Measurements from ENCODE around the gene VSIG2. TPM values are rescaled to one million over a fixed set of nuclear protein-coding genes. Genes with fewer than 3 reads are reported as not detected.

The VSIG2 gene
- total and polyA plus RNA-seq, 2 donors (not counting 1 experiment from before 2014, with no cell fraction given) = not detected

DNA sequence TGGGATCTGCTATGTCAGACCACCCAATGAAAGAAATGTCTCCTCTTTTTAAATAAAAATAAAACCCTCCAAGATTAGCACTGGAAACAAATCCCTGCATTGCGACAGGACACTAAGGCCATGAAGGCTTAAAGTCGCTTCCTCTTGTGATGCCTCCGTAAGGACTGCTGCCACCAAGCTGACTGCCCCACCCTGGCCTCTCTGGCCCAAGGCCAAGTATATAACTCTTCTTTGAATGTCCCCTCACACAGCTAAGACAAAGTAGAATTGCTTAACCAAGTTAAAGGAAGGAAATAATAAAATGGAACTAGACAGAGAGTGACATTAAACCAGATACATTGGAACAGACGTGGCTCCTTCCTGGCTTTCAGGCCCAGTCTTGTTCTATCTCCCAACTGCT, 19.8 kb downstream of the VSIG2 start:
- Histone ChIP-seq H3K4me2 (ENCODE audit: extremely low read depth, insufficient read depth, low read length) (no peak overlapping the region), H3K4me3 (replicated peaks in 1 of 4; ENCODE audit: control extremely low read depth in 1 of 4, insufficient read depth in 1 of 4, low read depth in 3 of 4, low read length in 4 of 4) (no peak overlapping the region), H3K27ac (ENCODE audit: insufficient read depth, low read length) (no peak overlapping the region), H3K9me3 (ENCODE audit: control insufficient read depth, insufficient read depth, low read depth, low read length) (no peaks in the 10 kb centered on the region), H4K20me1 (ENCODE audit: control insufficient read depth, extremely low read depth, insufficient read depth, low read length) (no peaks in the 10 kb centered on the region), H3K79me2 (ENCODE audit: control insufficient read depth, insufficient read depth, low read length) (no peaks in the 10 kb centered on the region), H3K27me3 (ENCODE audit: control insufficient read depth, insufficient read depth, low read length) (peaks cover 4% of the 10 kb centered on the region), H3K36me3 (ENCODE audit: control insufficient read depth, insufficient read depth, low read length) (no peaks in the 10 kb centered on the region), H3K9ac (ENCODE audit: insufficient read depth, low read length) (no peak overlapping the region), H2AFZ (ENCODE audit: low read length) (no peak overlapping the region), H3K4me1 (ENCODE audit: control insufficient read depth, extremely low read depth, insufficient read depth, low read length) (no peaks in the 10 kb centered on the region)
- no peak for TF ChIP-seq EZH2 (IDR thresholded peaks at IDR 0.05; ENCODE audit: low read length, missing control alignments)
- TF ChIP-seq CTCF (conservative IDR thresholded peaks at IDR 0.05 in 1 of 2, IDR thresholded peaks at IDR 0.05 in 1 of 2; ENCODE audit: low read depth in 1 of 2, low read length in 2 of 2) = no peak
- no peak for DNase-seq (ENCODE audit: low read depth in 2 of 2)

- no peaks in the 10 kb centered on the region for H3K79me2 ChIP-seq (ENCODE audit: control insufficient read depth, insufficient read depth, low read length)
- no peaks in the 10 kb centered on the region for H3K9me3 ChIP-seq (ENCODE audit: control insufficient read depth, insufficient read depth, low read depth, low read length)
- no peak overlapping the region for H3K4me3 ChIP-seq (replicated peaks in 1 of 4; ENCODE audit: control extremely low read depth in 1 of 4, insufficient read depth in 1 of 4, low read depth in 3 of 4, low read length in 4 of 4)
- no peak overlapping the region for H3K4me2 ChIP-seq (ENCODE audit: extremely low read depth, insufficient read depth, low read length)
- TF ChIP-seq CTCF (conservative IDR thresholded peaks at IDR 0.05 in 1 of 2, IDR thresholded peaks at IDR 0.05 in 1 of 2; ENCODE audit: low read depth in 1 of 2, low read length in 2 of 2) (no peak), EZH2 (IDR thresholded peaks at IDR 0.05; ENCODE audit: low read length, missing control alignments) (no peak)
- H3K27ac ChIP-seq (ENCODE audit: insufficient read depth, low read length) = no peak overlapping the region
- DNase-seq (ENCODE audit: low read depth in 2 of 2) = no peak
- no peaks in the 10 kb centered on the region for H3K36me3 ChIP-seq (ENCODE audit: control insufficient read depth, insufficient read depth, low read length)
- H2AFZ ChIP-seq (ENCODE audit: low read length) = no peak overlapping the region
- peaks cover 5% of the 10 kb centered on the region for H3K27me3 ChIP-seq (ENCODE audit: control insufficient read depth, insufficient read depth, low read length)
- H3K9ac ChIP-seq (ENCODE audit: insufficient read depth, low read length) = no peak overlapping the region
- peaks cover 3% of the 10 kb centered on the region for H3K4me1 ChIP-seq (ENCODE audit: control insufficient read depth, extremely low read depth, insufficient read depth, low read length)
- H4K20me1 ChIP-seq (ENCODE audit: control insufficient read depth, extremely low read depth, insufficient read depth, low read length) = no peaks in the 10 kb centered on the region
These were observed 22.5 kb downstream of the VSIG2 start for GRCh38 chr11:124729571-124729970.

DNA sequence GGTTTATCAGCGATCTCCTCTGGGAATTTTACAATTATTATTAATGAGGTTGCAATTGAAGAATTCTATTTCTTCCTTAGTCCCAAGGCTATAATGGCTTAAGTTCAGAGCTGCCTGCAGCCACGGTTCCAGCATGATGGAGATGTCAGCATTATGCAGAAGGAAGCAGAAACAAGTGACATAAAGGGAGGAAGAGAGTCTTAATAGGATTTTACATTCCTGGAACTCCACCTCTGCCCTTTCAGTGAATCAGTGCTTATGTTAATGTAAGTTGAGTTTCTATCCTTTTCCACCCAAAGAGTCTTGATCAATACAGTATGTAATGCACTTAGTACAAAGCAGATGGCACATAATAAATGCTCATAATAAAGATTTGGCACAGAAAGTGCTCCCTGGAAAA, 23.9 kb downstream of the VSIG2 start:
- Histone ChIP-seq H3K9ac (ENCODE audit: insufficient read depth, low read length) (no peak overlapping the region), H3K4me1 (ENCODE audit: control insufficient read depth, extremely low read depth, insufficient read depth, low read length) (peaks cover 3% of the 10 kb centered on the region), H3K4me3 (replicated peaks in 1 of 4; ENCODE audit: control extremely low read depth in 1 of 4, insufficient read depth in 1 of 4, low read depth in 3 of 4, low read length in 4 of 4) (no peak overlapping the region), H3K4me2 (ENCODE audit: extremely low read depth, insufficient read depth, low read length) (no peak overlapping the region), H3K36me3 (ENCODE audit: control insufficient read depth, insufficient read depth, low read length) (no peaks in the 10 kb centered on the region), H2AFZ (ENCODE audit: low read length) (no peak overlapping the region), H3K79me2 (ENCODE audit: control insufficient read depth, insufficient read depth, low read length) (no peaks in the 10 kb centered on the region), H3K27me3 (ENCODE audit: control insufficient read depth, insufficient read depth, low read length) (peaks cover 14% of the 10 kb centered on the region), H3K9me3 (ENCODE audit: control insufficient read depth, insufficient read depth, low read depth, low read length) (no peaks in the 10 kb centered on the region), H3K27ac (ENCODE audit: insufficient read depth, low read length) (no peak overlapping the region), H4K20me1 (ENCODE audit: control insufficient read depth, extremely low read depth, insufficient read depth, low read length) (no peaks in the 10 kb centered on the region)
- no peak for DNase-seq (ENCODE audit: low read depth in 2 of 2)
- TF ChIP-seq EZH2 (IDR thresholded peaks at IDR 0.05; ENCODE audit: low read length, missing control alignments) (no peak), CTCF (conservative IDR thresholded peaks at IDR 0.05 in 1 of 2, IDR thresholded peaks at IDR 0.05 in 1 of 2; ENCODE audit: low read depth in 1 of 2, low read length in 2 of 2) (no peak)

Data from fibroblast of lung (primary cell).